T-helper 9 cell (primary cell): ENCODE data around the gene MIS12.

Source experiments
- DNase-seq: peaks from one replicate; pipeline ENCODE4 v3.0.0-alpha.2; 2020
- total RNA-seq, 2 donors: gene quantifications; one replicate each; lab custom pipeline; 2026; lab: John Stamatoyannopoulos, UW

MIS12 gene
- total RNA-seq = 26.3 to 67.6 reads per million in 2 donors

GRCh38 chr17:5486206-5487124 lies at the start of gene MIS12:
MIS12 (plus strand) TSS chr17:5486566; CDS start chr17:5488863, 2,297 bp downstream.
- DNase-seq = peak; percentile 95

GRCh38 chr17:5437721-5438317 lies 48.5 kb upstream of the MIS12 start:
- no peak for DNase-seq

GRCh38 chr17:5438716-5439445 lies 47.5 kb upstream of the MIS12 start, which contains the start of gene C1QBP:
C1QBP (minus strand) TSS chr17:5439155; CDS start chr17:5439073, 82 bp downstream.
- DNase-seq = peak; percentile 92

- no peak for DNase-seq
Measured at GRCh38 chr17:5439446-5439764, 47.0 kb upstream of the MIS12 start.

- no peak for DNase-seq
Measured at GRCh38 chr17:5443728-5444127, 42.6 kb upstream of the MIS12 start.

- no peak for DNase-seq
Measured at GRCh38 chr17:5444209-5444608, 42.2 kb upstream of the MIS12 start.

- DNase-seq = no peak
Measured at GRCh38 chr17:5446786-5447185, 39.6 kb upstream of the MIS12 start.

GRCh38 chr17:5464717-5465507 lies 21.5 kb upstream of the MIS12 start:
- no peak for DNase-seq

- DNase-seq = no peak
Measured at GRCh38 chr17:5466295-5466694, 20.1 kb upstream of the MIS12 start.

GRCh38 chr17:5467416-5467815 lies 18.9 kb upstream of the MIS12 start:
- no peak for DNase-seq

- no peak for DNase-seq
Measured at GRCh38 chr17:5468075-5468473, 18.3 kb upstream of the MIS12 start.

- DNase-seq = no peak
Measured at GRCh38 chr17:5472511-5472910, 13.9 kb upstream of the MIS12 start.

- DNase-seq = no peak
Measured at GRCh38 chr17:5473906-5474305, 12.5 kb upstream of the MIS12 start.

- DNase-seq = no peak
Measured at GRCh38 chr17:5478992-5479391, 7.4 kb upstream of the MIS12 start.

- no peak for DNase-seq
Measured at GRCh38 chr17:5480962-5481361, 5.4 kb upstream of the MIS12 start.

- DNase-seq = no peak
Measured at GRCh38 chr17:5481451-5481850, 4.9 kb upstream of the MIS12 start.

GRCh38 chr17:5485270-5486205 lies 828 bp upstream of the MIS12 start, which contains the start of gene DERL2:
DERL2 (minus strand) TSS chr17:5486178; CDS start chr17:5486161, 17 bp downstream.
- DNase-seq = no peak

- DNase-seq = no peak
Measured at GRCh38 chr17:5488752-5489151, 2.4 kb downstream of the MIS12 start.

- no peak for DNase-seq
Measured at GRCh38 chr17:5492970-5493369, 6.6 kb downstream of the MIS12 start.

GRCh38 chr17:5499476-5500231 lies 13.3 kb downstream of the MIS12 start:
- DNase-seq = no peak

- no peak for DNase-seq
Measured at GRCh38 chr17:5500247-5500588, 13.9 kb downstream of the MIS12 start.
